OCI-M2 (cell line): ENCODE results near the gene FGD5.

ENCODE experiments used
- DNase-seq: peaks from one replicate; lab custom pipeline; 2025; ENCODE audit not compliant: unreplicated experiment; lab: John Stamatoyannopoulos, UW

FGD5 gene

DNA sequence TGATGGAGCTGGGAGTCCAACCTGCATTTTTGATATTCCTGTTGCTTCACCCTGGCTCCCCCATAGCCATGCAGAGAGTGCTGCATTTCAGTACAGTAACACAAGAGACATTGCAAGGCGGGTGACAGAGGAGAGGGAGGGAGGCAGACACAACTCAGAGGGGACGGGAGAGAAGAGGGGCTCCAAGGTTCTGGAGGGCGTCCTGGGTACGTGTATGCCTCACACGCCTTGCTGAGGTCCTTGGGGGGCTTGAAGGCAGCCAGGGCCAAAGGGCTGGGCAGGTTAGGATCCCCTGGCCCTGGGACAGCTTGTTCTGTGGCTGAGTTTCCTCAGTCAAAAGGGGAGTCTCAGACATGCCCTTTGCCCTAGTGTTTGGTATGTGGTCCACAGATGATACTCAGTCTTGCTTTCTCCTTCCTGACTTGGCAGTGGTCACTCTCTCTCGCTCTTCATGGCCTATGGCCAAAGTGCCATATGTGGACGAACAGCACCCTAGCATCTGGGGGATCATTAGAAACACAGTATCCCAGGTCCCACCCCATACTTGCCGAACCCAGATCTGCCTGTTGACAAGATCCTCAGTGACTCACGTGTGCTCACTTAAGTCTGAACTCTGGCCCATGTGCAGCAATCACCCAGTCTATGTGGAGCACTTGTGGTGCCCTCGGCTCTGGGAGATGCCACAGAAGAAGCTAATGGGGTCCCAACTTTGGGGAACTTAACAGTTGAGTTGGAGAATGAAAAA lies 52.9 kb downstream of the FGD5 start:
- no peak for DNase-seq

DNA sequence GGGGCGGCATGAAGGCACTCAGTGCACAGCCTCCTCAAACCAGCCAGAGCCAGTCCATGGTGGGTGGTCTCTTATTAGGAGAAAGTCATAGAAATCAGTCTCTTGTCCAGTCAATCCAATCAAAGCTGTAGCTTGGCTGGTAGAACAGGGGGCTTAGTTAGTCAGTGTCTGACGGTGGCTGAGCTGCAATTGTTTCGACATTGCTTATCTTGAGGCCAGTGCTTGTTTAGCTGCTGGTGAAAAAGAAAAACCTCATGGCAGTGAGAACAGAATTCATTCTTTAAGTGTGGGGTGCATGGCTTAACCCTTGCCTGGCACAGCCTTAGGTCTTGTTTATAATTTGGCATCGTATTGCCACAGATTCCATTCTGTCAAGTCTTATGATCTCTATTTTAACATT lies 53.9 kb downstream of the FGD5 start:
- no peak for DNase-seq

DNA sequence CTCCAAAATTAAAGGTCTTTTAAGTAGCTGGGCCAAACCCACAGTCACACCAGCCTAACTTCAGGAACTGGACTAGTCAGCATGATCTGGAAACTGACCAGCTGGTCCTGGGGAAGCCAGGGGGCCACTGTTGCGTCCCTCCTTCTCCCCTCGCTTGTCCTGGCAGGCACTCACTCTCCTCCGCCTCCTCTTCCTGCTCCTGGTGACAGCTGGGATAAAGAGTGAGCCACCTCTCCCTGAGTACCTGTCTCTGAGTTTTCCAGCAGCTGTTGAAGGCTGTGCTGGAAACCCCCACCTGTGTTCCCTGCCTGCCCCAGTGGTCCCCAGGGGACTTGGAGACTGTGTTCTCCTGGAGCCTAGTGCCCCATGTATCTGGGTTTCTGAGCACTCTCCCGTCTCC lies 56.0 kb downstream of the FGD5 start:
- DNase-seq: no peak

DNA sequence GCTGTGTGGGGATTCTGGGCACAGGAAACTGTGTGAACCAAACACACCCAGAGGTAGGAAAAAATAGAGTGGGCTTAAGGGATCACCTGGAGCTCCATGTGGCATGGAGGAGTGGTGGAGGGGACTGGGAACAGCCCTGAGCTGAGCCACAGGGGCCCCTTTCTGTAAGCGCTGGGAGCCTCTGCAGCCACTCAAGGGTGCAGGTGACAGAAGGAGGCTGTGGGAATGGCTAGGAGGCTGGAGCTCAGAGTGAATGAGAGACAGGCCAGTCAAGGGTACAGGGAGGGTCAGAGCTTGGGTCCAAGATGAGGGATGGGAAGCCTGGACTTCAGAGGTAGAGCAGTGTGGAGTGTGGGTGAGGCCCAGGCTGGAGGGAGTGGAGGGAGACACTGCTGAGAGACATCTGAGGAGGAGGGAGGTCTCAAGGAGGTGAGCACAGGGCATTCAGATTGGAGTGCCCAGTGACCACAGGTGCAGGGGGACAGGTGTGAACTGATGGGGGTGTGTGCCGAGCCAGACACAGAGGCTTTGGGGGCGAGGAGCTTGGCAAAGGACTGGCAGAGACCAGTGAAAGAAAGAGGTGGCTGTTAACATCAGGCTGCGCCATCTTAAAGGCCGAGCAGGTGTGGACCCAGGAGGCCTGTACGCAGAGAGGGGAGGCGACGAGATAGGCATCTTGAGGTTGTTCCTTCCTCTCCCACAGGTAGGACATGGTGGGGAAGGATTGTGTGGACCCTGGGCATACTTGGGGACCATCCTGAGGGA lies 56.8 kb downstream of the FGD5 start:
- DNase-seq: no peak

DNA sequence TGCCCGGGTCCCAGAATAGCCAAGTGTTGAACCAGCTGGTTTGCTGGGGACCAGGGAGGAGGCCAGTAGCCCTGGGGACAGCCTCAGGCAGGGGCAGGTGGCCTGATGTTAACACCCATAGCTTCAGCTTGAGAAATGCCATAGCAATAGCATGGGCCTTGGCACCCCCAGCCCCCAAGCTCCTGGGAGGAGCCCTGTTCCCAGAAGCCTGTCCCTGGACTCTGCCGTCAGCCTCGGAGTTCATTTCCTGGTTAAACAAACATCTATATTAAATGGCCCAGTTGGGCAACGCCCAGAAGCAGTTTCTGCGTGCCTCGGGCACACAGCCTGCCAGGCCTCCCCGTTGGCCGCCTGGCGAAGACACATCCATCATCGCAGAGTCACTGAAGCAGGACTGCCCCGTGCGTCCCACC lies 58.2 kb downstream of the FGD5 start:
- no peak for DNase-seq

DNA sequence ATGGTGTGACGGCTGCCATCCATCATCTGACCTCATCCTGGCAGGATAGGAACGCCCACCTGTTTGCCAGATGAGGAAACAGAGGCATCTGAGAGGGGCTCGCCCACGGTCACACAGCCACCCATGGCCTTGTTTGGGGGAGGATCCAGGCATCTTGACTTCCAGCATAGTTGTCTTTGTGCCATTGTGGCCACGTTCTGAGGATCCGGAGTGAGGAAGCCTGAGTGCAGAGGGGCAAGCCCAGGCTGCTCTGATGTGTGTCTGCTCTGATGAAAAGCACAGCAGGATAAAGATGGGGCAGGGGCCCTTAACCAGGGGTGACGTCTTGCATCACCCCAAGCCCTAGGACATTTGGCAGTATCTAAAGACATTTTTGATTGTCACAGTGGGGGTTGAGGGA lies 58.7 kb downstream of the FGD5 start:
- DNase-seq: no peak

DNA sequence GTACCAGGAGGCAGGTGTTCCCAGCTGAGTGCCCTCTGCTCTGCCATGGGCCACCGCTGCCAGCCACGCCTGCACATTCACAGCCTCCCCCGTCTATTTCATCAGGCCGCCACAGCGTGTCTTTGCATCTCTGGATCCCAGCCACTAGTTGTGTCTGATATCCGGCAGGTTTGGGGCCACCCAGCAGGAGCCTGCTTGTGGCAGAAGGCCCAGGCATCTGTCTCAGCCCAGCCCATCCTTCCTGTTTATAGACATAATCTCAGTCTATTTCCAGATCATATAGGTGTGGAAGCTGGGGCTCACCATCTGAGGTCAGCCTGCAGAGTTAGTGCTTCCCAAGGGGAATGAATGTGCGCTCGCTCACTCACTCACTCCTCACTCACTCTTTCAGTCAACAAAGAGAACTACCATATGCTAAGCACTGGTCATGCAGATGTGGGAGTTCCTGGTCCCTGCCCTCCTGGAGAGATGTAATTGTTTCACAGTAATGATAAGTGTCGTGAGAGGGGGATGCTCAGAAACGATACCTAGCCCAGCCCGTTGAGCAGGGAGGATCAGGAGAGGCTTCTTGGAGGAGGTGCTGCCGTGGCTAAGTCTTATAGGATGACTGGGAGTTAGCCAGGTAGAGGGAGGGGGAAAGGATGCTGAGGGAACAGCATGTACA lies 60.6 kb downstream of the FGD5 start:
- DNase-seq: no peak

DNA sequence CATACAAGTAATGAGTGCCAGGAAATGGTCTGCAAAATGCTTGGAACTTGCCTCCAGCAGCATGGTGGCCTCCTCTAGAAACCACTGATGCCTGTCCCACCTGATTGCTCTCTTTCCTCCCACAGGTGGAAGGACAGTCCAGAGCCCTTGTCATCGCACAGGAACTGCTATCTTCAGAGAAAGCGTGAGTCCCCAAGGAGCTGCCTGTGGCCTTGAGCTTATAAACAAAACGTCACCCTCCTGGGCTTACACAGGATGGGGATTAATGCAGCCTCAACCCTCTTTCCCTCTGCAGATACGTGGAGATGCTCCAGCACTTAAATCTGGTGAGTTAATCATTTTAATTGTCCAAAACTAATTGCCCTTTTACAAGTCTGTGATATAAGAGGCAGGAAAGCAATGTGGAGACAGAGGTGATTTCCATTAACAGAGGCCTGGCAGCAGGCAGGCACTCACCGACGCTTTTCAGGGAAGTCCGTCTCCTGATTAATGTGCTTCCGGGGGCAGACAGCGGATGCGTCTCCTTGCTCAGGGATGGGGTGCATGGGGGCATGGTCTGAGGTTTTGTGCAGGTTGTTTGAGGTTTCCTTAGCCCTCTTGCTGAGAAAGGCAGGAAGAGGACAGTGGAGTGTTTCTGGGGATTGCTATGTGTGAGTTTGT lies 61.8 kb downstream of the FGD5 start:
- DNase-seq: no peak

DNA sequence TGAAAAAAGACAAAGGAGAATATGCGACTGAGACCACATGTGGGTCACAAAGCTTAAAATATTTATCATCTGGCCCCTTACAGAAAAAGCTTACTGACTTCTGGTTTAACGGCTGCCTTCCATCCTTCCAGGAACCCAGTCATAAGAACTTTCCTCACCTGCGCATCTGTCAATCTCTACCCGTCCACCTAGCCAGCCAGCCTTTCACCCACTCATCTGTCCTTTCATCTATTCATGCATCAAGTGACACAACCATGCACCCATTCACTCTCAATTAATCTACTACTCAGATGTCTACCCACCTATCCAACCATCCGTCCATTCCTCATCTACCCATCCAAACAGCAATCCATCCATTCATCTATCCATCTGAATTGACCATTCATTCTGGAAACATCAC lies 64.5 kb downstream of the FGD5 start:
- no peak for DNase-seq

DNA sequence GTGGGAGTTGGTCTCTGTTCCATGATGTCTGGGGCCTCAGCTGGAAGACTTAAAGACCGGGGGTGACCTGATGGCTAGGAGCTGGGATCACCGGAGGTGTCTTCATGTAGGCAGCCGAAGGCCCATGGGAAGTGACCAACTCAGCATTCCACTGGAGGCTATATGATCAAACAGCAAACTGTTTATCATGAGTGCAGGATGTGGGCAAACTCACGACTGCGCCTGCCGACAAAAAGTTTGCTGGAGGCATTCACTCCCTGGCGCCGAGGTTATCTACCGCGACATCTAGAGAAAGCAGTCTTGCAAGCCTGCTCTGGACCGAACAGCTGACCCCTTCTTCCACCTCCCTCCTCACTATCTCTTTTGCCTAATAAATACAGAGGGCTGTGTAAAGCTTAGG lies 65.9 kb downstream of the FGD5 start:
- no peak for DNase-seq

DNA sequence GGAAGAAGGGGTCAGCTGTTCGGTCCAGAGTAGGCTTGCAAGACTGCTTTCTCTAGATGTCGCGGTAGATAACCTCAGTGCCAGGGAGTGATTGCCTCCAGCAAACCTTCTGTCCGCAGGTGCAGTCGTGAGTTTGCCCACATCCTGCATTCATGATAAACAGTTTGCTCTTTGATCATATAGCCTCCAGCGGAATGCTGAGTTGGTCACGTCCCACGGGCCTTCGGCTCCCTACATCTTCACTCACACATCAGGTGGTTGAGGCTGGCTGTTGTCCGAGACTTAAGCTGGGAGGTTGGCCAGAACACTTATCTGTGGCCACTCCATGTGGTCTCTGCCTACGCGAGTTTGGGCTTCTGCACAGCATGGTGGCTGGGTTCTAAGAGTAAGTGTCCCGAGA lies 66.5 kb downstream of the FGD5 start:
- no peak for DNase-seq

DNA sequence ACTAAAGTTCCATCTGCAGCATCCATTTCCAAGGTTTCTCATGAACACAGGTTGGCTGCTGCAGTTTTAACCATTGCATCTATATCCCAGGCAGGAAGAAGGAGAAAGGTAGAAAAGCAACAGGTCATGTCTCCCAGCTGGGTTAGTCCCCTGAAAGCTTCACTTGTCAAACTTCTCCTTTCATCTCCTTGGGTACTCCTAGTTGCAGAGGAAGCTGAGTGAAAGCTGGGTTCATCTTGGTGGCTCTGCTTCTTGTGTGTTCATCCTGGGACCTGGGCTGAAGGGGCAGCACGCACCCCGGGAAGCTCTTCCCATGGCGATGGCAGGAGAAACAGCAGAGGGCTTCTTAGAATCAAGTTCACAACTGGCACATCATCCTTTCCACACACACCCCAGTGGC lies 67.3 kb downstream of the FGD5 start:
- no peak for DNase-seq

DNA sequence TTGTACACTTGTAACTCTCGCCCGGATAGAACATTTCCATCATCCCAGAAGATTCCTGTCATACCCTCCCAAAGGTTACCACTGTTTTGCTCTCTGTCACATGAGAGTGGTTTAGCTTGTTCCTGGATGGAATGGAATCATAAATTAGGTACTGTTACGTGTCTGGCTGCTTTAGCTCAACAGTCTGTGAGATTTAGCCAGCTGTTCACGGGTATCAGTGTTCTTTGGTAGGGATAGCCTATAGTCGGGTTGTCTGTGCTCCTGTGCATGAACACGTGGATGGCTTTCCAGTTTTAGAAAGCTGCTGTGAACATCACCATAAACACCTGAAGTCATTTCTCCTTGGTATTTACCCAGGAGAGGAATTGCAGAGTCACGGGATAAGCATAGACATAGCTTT lies 70.4 kb downstream of the FGD5 start:
- DNase-seq: no peak

DNA sequence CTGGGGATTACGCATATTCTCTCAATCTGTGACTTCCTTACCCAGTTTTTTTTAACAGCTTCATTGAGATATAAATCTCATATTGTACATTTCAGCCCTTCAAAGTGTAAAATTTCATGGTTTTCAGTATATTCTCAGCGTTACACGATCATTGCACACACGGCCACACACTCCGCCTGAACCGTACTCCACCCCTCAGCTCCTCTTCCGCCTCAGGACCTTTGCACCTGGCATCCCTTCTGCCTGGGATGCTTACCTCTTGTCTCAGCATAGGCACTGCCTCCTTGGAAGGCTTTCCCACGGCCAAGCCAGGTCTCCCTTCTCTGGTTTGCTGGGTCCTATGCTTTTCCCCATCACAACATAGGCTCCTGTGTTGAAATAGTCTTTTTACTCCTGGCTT lies 71.2 kb downstream of the FGD5 start:
- no peak for DNase-seq

DNA sequence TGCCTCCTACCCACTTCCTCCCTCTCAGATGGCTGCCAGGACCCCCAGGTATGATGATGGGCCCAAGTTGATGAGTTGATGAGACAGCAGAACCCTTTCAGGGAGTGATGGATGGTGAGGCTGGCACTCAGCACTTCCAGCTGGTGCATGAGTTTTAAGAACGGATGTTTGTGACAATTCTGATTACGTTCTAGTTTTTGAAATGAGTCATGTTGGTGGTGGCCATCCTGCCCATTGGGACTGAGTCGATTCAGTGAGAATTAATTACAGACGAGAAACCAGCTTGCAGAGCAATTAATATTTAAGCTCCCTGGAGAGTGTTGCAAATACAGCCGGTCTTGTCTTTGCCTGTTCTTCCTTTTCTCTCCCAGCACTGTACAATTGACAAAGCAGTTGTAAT lies 71.7 kb downstream of the FGD5 start:
- DNase-seq: no peak

DNA sequence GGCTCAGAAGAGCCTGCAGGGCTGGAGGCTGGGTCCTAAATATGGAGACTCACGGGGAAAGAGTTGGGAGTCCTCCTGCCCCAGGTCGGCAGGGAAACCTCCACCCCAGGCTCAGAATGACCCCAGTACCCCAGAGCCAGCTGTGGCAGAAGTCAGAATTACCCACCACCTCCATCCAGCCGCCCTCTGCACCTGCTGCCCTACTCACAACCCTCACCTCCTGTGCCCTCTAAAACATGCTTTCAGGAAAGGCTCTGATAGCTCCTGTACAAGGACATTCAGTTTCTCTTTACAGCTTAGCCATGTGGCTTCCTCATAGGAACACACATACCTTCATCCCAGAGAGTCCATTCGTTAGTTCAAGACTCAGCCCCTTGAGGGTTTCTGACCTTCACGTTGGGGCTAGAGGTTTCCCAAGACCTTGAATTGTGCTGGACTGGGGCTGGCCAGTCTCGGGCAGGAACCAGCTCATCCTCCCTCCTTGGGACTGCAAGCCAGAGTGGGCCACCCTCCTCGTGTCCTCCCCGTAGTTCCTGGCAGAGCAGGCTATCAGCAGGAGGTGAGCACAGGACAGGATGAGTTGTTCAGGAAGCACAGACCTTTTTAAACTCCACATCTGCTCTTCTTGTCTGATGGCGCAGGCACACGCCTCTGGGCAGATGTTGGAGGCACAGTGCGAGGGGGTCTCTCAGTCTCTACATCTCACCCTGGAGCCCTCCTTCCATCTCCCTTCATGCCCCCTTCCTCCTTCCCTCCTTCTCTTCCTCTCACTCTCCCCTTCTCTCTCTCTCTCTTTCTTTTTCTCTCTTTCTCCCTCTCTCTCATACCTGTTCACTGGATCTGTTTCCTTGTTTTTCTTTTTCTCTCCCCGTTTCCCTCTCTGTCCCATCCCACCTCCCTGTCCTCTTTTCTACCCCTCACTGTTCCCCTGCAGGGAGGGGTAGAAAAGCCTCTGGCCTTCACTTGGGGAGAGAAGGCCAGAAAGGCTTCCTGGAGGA lies 72.7 kb downstream of the FGD5 start:
- no peak for DNase-seq

DNA sequence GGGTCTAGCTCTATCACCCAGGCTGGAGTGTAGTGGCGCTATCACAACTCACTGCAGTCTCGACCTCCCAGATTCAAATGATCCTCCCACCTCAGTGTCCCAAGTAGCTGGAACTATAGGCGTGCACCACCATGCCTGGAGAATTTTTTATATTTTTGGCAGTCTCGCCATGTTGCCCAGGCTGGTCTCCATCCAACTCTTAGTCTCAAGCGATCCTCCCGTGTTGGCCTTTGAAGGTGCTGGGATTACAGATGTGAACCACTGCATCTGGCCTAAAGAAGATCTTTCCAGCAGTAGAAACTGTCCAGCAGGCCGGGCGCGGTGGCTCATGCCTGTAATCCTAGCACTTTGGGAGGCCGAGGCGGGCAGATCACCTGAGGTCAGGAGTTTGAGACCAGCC lies 73.5 kb downstream of the FGD5 start:
- no peak for DNase-seq

DNA sequence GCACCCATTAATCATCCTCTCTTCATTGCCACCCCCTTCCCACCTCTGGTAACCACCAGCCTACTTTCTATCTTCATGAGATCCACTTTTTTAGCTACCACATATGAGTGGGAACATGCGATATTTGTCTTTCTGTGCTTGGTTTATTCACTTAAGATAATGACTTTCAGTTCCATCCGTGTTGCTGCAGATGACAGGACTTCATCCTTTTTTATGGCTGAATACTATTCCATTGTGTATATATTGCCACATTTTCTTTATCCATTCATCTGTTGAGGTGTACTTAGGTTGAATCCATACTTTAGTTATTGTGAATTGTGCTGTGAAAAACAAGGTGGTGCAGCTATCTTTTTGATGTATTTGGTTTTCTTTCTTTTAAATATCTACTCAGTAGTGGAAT lies 75.3 kb downstream of the FGD5 start:
- DNase-seq: no peak

DNA sequence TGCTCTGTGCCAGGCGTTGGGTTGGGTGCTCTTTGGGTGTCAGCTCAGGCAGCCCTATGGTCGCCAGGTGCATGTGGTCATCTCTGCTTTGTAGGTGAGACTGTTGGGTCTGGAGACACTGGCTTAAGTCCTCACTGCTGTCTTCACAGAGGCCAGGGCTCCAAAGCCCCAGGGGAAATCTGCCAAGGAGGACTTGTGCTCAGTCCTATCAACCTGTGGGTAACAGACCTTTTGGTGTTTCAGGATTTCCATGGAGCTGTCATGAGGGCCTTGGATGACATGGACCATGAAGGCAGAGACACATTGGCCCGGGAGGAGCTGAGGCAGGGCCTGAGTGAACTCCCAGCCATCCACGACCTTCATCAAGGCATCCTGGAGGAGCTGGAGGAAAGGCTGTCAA lies 78.5 kb downstream of the FGD5 start:
- no peak for DNase-seq

DNA sequence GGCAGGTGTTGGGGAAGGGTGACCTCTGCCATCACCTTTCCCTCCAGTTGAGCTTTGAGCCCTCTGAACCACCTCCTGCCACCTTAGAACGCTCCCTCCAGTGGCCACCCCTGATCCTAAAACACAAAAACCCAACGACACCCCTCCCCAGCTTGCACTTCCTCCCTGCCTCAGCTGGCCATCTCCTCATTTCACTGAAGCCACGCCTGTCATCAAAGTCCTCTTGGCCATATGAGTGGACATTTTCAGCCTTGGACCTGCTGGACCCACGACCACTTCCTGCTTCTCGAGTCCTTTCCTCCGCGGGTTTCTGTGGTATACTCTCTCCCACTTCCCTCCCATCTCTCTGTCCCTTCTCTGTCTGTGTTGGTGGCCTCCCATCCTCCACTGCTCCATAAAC lies 80.2 kb downstream of the FGD5 start:
- DNase-seq: no peak
